HG03045 (cell line): ENCODE measurements around the gene BLOC1S5.

ENCODE experiments used
- ATAC-seq: cut with Tn5 transposase; IDR thresholded peaks from one replicate; pipeline ENCODE4 v1.9.1; 2021; ENCODE audit warnings: mild to moderate bottlenecking, moderate library complexity; ENCODE audit not compliant: unreplicated experiment

BLOC1S5 gene

GRCh38 chr6:8082954-8083858, 19.0 kb upstream of the BLOC1S5 start:
- no peak for ATAC-seq

DNA sequence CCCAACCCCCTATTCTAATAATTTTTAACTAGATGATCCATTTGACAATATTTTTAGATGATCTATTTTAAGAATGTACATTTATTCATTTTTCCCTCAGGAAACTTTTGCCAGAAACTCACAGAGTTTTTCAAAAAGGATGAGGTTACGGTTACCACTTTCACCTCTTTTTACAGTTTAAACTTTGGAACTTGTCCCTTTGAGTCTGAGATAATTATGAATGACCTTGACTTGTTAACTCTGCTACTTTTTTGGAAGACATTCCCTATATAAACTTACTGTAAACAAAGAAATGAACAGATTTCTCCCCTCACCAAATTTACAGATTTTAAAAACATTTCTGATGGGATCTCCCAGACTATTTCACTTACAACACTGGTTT, 18.4 kb upstream of the BLOC1S5 start:
- ATAC-seq = no peak

GRCh38 chr6:8080362-8081151, 16.4 kb upstream of the BLOC1S5 start:
- ATAC-seq = no peak

- no peak for ATAC-seq
These were observed 14.9 kb upstream of the BLOC1S5 start for GRCh38 chr6:8079126-8079525.

- ATAC-seq = no peak
These were observed 13.8 kb upstream of the BLOC1S5 start for GRCh38 chr6:8077991-8078390.

- no peak for ATAC-seq
These were observed 11.5 kb upstream of the BLOC1S5 start for GRCh38 chr6:8075704-8076103.

- ATAC-seq = no peak
These were observed 11.0 kb upstream of the BLOC1S5 start for GRCh38 chr6:8075185-8075584.

DNA sequence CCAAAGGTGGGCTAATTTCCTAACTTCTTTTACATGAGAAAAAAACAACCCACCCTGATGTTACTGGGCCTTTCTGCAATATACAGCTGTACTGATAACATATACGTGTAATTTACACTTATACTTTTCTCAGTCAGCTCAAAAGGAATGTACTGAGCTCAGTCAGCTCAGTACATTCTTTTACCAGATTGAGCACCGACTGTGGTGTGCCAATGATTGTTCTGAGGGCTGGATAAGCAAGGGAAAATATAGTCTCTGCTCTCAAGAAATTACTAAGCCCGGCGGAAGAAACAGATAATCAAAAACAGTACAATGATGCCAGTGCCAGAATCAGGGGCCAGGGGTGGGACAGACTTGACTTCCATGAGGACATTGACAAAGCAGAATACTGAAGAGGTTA, 10.0 kb upstream of the BLOC1S5 start:
- ATAC-seq = no peak

DNA sequence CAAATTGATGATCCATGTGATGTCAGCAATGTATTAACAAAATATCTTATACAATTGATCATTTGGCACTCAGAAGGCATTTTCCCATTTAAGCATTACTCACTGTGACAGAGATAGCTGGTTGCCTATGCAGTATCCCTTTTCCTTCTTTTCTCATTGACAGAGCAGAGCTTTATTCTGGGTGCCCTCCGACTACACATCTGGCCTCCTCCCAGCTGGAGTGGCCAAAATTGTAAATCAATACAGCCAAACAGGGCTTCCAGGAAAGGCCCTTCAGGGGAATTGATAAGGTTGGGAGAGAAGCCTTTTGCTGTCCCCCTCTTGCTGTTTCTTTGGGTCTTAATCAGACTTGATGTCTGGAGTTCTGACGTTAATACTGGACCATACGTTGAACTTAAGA, 9.6 kb upstream of the BLOC1S5 start:
- ATAC-seq = no peak

DNA sequence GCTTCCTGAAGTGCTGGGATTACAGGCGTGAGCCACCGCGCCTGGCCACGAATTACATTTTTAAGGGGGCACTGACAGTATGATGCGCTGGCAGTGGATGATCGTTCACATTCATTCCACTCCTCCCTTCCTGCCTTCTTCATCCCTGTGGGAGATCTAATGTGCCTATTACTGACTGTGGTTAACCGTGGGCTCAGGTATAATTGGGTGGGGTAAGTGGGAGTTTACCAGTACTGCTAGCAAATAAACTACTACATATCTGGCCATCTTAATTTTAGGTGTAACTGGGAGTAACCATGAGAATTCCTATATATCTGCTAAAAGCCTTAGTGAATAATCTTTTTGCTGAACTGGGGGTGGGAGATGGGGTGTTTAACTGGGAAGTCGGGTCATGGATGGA, 6.5 kb upstream of the BLOC1S5 start:
- no peak for ATAC-seq

- no peak for ATAC-seq
These were observed 5.6 kb upstream of the BLOC1S5 start for GRCh38 chr6:8069631-8070284.

- no peak for ATAC-seq
These were observed 5.0 kb upstream of the BLOC1S5 start for GRCh38 chr6:8069151-8069550.

DNA sequence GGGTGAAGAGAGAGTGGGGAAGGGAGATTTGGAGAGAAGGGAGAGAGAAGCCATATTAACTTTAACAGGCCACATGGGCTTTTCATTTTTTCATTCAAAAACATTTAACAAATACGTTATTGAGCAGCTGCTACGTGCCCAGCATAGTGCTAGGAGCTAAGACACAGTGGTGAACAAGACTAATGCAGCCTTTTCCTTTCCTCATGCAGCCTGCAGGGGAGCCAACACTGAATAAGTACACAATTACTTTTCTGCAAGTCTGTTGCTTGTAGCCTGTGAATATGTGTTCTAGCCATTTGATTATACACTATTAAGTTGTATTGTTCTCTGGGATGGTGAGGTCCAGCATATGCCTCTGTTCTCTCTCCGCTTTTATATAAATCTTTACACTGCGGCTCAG, 1.9 kb upstream of the BLOC1S5 start:
- ATAC-seq = no peak

DNA sequence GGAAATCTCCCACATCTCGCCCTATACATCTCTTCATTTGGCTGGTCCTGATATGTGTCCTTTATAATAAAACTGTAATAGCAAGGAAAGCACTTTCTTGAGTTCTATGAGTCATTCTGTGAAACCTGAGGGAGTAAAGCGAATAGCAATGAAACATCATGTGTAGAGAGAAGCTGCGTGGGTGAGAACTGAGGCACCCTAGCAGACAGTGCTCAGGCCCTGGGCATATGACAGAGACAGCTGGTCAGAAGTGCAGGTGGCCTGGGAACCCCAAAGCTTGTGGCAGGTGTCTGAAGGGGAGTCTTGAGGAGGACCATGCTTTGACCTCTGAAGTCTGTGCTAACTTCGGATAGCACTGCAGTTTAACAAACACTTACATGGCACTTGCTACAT, 1.3 kb upstream of the BLOC1S5 start:
- ATAC-seq = peak; percentile 64

- ATAC-seq = peak; percentile 3
These were observed 689 bp upstream of the BLOC1S5 start for GRCh38 chr6:8064638-8065518.

GRCh38 chr6:8061736-8062135, 2.5 kb downstream of the BLOC1S5 start:
- no peak for ATAC-seq

DNA sequence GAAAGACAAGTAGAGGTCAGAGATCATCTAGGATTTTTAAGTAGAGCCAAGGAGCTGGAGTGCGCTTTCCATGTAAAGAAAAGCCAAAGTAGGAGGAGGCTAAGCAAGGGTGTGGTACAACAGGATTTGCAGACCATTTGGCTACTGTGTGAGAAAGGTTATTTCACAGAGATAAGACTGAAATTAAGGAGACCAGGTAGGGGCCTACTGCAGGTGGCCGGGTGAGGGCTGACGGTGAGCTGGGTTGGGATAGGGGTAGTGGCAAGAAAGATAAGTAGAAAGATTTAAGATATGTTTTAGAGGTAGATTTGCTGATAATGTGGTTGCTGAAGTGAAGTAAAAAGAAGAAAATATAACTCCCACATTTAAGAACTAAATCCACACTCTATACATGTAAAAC, 3.8 kb downstream of the BLOC1S5 start:
- ATAC-seq = no peak

GRCh38 chr6:8059129-8059528, 5.1 kb downstream of the BLOC1S5 start:
- ATAC-seq = no peak

GRCh38 chr6:8057793-8058192, 6.4 kb downstream of the BLOC1S5 start:
- no peak for ATAC-seq

GRCh38 chr6:8057263-8057662, 6.9 kb downstream of the BLOC1S5 start:
- ATAC-seq = no peak

- ATAC-seq = no peak
These were observed 9.9 kb downstream of the BLOC1S5 start for GRCh38 chr6:8054276-8054675.
